ENCODE results near the gene HLA-DMB.

GRCh38 chr6:32886681-32887383 is 54.0 kb downstream of the HLA-DMB start:
- no peak for TF ChIP-seq POLR2A (IDR thresholded peaks at IDR 0.05)
- peak in 1 of 6 experiments; percentile 5 for TF ChIP-seq CTCF (IDR thresholded peaks at IDR 0.05)

Data from Peyer's patch (tissue), 4 donors.